CD4-positive, alpha-beta memory T cell (primary cell): Measurements from ENCODE around the gene RFFL. TPM values are rescaled to one million over a fixed set of nuclear protein-coding genes. Genes with fewer than 3 reads are reported as not detected.

ENCODE experiments used
- CTCF ChIA-PET: fragments of 350-600 bp; sonication (Branson Sonifier 250); formaldehyde crosslinking; loops from one replicate; lab custom pipeline; 2021; ENCODE audit warnings: inconsistent platforms; ENCODE audit not compliant: partially characterized antibody; lab: Charles Lee
- POLR2A ChIA-PET: fragments of 350-600 bp; sonication (Branson Sonifier 250); formaldehyde crosslinking; loops from one replicate; lab custom pipeline; 2021; ENCODE audit not compliant: partially characterized antibody; lab: Charles Lee
- DNase-seq, 5 donors: peaks; one replicate each; pipeline versions ENCODE4 v3.0.0 to v3.0.0-alpha.2; 2020 to 2022; ENCODE audit warnings: mixed read lengths in 1 of 5
- H3K27ac ChIP-seq: one replicate; pipeline ENCODE4 v1.7.0; 2013; ENCODE audit warnings: low read depth, low read length
- H3K27me3 ChIP-seq: 2 replicates; pipeline ENCODE4 v1.7.0; 2013; ENCODE audit warnings: mild to moderate bottlenecking, low read length, moderate library complexity; ENCODE audit not compliant: insufficient read depth
- H3K36me3 ChIP-seq: 2 replicates; pipeline ENCODE4 v1.7.0; 2013; ENCODE audit warnings: mild to moderate bottlenecking, low read length, moderate library complexity; ENCODE audit not compliant: insufficient read depth
- H3K4me1 ChIP-seq: 2 replicates; pipeline ENCODE4 v1.7.0; 2013; ENCODE audit warnings: mild to moderate bottlenecking, low read length, moderate library complexity; ENCODE audit not compliant: insufficient read depth
- H3K4me3 ChIP-seq, 2 donors: one replicate each; pipeline ENCODE4 v1.7.0; 2013; ENCODE audit warnings: low read length in 2 of 2, mild to moderate bottlenecking in 1 of 2
- H3K9me3 ChIP-seq, 2 donors: one replicate each; pipeline ENCODE4 v1.7.0; 2013; ENCODE audit warnings: low read length in 2 of 2, control low read depth in 1 of 2; ENCODE audit not compliant: control insufficient read depth in 1 of 2
- H3K27ac Mint-ChIP-seq, 7 donors: one replicate each; pipeline ENCODE4 v1.8.0; 2020 to 2021; ENCODE audit warnings: mixed read lengths in 7 of 7, mild to moderate bottlenecking in 6 of 7, inconsistent platforms in 3 of 7, moderate library complexity in 3 of 7
- H3K27me3 Mint-ChIP-seq, 2 donors: one replicate each; pipeline ENCODE4 v1.8.0; 2020 to 2021; ENCODE audit warnings: mixed read lengths in 2 of 2
- H3K36me3 Mint-ChIP-seq, 2 donors: one replicate each; pipeline ENCODE4 v1.8.0; 2020 to 2021; ENCODE audit warnings: mixed read lengths in 2 of 2, inconsistent platforms in 1 of 2, mild to moderate bottlenecking in 1 of 2
- H3K4me1 Mint-ChIP-seq, 4 donors: one replicate each; pipeline ENCODE4 v1.8.0; 2020 to 2021; ENCODE audit warnings: mixed read lengths in 4 of 4, mild to moderate bottlenecking in 1 of 4
- H3K4me3 Mint-ChIP-seq, 8 donors: one replicate each; pipeline ENCODE4 v1.8.0; 2020 to 2021; ENCODE audit warnings: mixed read lengths in 8 of 8, mild to moderate bottlenecking in 7 of 8, moderate library complexity in 6 of 8, inconsistent platforms in 3 of 8
- H3K9me3 Mint-ChIP-seq, 8 donors: one replicate each; pipeline ENCODE4 v1.8.0; 2020 to 2021; ENCODE audit warnings: mixed read lengths in 8 of 8, mild to moderate bottlenecking in 5 of 8, inconsistent platforms in 3 of 8, moderate library complexity in 1 of 8
- intact Hi-C: fragments of 100-400 bp; cut with micrococcal nuclease; formaldehyde crosslinking; loops from one replicate; pipeline ENCODE4 v1.15.1; 2023
- polyA plus RNA-seq, 2 donors: library from polyadenylated mRNA; unstranded; fragments of 300-500 nt; fragmentation: Illumina TruSeq; gene quantifications; one replicate each; pipeline ENCODE4 v1.2.3, GENCODE V29; 2021
- total RNA-seq, 2 experiments: library from RNA; stranded (reverse); gene quantifications; one replicate each; pipeline ENCODE4 v1.2.3, GENCODE V29; 2021

The RFFL gene
- total and polyA plus RNA-seq, 4 experiments from 2014 or later = 48.3 to 82.3 (median 61.6) TPM

GRCh38 chr17:35088881-35089585 lies 25.5 kb upstream of the RFFL start:
- Mint-ChIP-seq H3K4me3 (peak overlapping the region; percentile 93 to 99 (median 96)), H3K9me3 (no peaks in the 10 kb centered on the region)
- CTCF ChIA-PET = interaction anchor here (0.7 to 4.3 kb wide), 36 partner anchors 9 to 720 kb away, joined by 3 to 70 read pairs (median 5); partner anchors contain the start of genes CCT6B, RAD51D, RFFL and TAF15

GRCh38 chr17:35088356-35088880 lies 24.9 kb upstream of the RFFL start:
- ChIA-PET CTCF (interaction anchor here (1.0 to 4.9 kb wide), 3 partner anchors 11 to 66 kb away, joined by 3 to 34 read pairs (median 3); partner anchors contain the start of gene RFFL), POLR2A (interaction anchor here (0.8 to 4.0 kb wide), 14 partner anchors 9 to 449 kb away, joined by 3 to 33 read pairs (median 8); partner anchors contain the start of genes CCT6B, LIG3, NLE1 and RAD51D)
- H3K36me3 Mint-ChIP-seq = peaks cover 0 to 18% of the 10 kb centered on the region in 2 donors
- H3K4me3 ChIP-seq = peak overlapping the region; percentile 25 to 96
- H3K27ac Mint-ChIP-seq = peak overlapping the region; percentile 92 to 99 (median 97)
- H3K27me3 Mint-ChIP-seq = no peaks in the 10 kb centered on the region
- H3K36me3 ChIP-seq = no peaks in the 10 kb centered on the region
- peaks cover 28 to 56% (median 44%) of the 10 kb centered on the region in 4 donors for H3K4me1 Mint-ChIP-seq
- H3K27ac ChIP-seq = peak overlapping the region; percentile 97
- H3K9me3 ChIP-seq = no peaks in the 10 kb centered on the region
- intact Hi-C loops = loop anchor here (1.0 kb wide), 2 partner anchors 14 to 154 kb away; no protein-coding TSS in a partner anchor
- peak overlapping the region; percentile 93 to 99 (median 96) for H3K4me3 Mint-ChIP-seq
- H3K4me1 ChIP-seq = peaks cover 48% of the 10 kb centered on the region
- H3K9me3 Mint-ChIP-seq = no peaks in the 10 kb centered on the region
- DNase-seq = no peak
- H3K27me3 ChIP-seq = no peaks in the 10 kb centered on the region

More at GRCh38 chr17:35088881-35089585, 25.5 kb upstream of the RFFL start:
- peak overlapping the region; percentile 92 to 99 (median 97) for H3K27ac Mint-ChIP-seq
- peak overlapping the region; percentile 97 for H3K27ac ChIP-seq
- intact Hi-C loops = loop anchor here (1.0 kb wide), 11 partner anchors 15 to 153 kb away; partner anchors contain the start of genes CCT6B, NLE1, RAD51D and RFFL
- H3K4me1 Mint-ChIP-seq = peaks cover 28 to 55% (median 40%) of the 10 kb centered on the region in 4 donors
- H3K27me3 ChIP-seq = no peaks in the 10 kb centered on the region
- H3K4me1 ChIP-seq = peaks cover 42% of the 10 kb centered on the region
- H3K4me3 ChIP-seq = peak overlapping the region; percentile 76 to 96
- POLR2A ChIA-PET = interaction anchor here (0.5 to 4.0 kb wide), 37 partner anchors 9 to 489 kb away, joined by 3 to 33 read pairs (median 4); partner anchors contain the start of genes CCT6B, LIG3, NLE1 and PEX12
- DNase-seq = peak; percentile 86 to 95 (median 88)
- no peaks in the 10 kb centered on the region for H3K27me3 Mint-ChIP-seq
- peaks cover 0 to 18% of the 10 kb centered on the region in 2 donors for H3K36me3 Mint-ChIP-seq
- no peaks in the 10 kb centered on the region for H3K9me3 ChIP-seq
- H3K36me3 ChIP-seq = no peaks in the 10 kb centered on the region

DNA sequence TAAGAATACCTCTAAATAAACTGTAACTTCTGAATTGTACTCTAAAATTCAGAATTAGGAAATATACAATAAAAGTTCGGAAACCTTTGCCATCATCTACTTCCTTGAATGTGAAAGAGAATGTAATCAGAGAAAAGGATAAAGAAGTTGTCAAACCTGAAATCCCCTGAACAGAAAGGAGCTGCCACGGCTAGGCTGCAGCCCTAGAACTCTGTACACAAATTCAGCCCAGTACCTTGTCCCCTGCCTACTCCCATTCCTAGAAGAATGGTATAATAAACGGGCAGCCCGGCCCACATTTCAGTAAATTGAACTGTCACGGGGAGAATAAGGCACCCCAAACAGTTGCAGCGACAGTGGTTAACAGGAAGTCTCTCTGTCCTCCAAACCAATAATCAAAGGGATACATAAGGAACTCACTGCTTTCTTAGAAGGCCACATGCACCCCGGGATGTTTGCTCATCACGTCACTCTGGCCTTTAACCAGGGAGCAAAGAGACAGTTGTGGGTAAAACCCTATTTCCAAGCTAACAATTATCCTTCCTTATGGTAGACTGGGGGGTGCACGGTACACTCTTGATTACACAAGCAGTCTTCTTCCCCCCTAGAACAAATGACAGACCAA lies 24.3 kb upstream of the RFFL start:
- H3K27me3 ChIP-seq = no peaks in the 10 kb centered on the region
- H3K4me3 ChIP-seq = peak overlapping the region; percentile 25 to 96
- Mint-ChIP-seq H3K27ac (peak overlapping the region; percentile 92 to 99 (median 97)), H3K36me3 (peaks cover 0 to 18% of the 10 kb centered on the region in 2 donors), H3K27me3 (no peaks in the 10 kb centered on the region), H3K4me3 (peak overlapping the region; percentile 93 to 99 (median 96)), H3K4me1 (peaks cover 33 to 61% (median 50%) of the 10 kb centered on the region in 4 donors), H3K9me3 (no peaks in the 10 kb centered on the region)
- CTCF ChIA-PET = interaction anchor here (1.0 to 4.9 kb wide), 6 partner anchors 10 to 86 kb away, joined by 3 to 34 read pairs (median 4); partner anchors contain the start of gene RFFL
- no peaks in the 10 kb centered on the region for H3K36me3 ChIP-seq
- peak in 4 of 5 donors; percentile 32 to 67 (median 35) for DNase-seq
- intact Hi-C loops = loop anchor here (1.0 kb wide), 2 partner anchors 14 to 154 kb away; no protein-coding TSS in a partner anchor
- POLR2A ChIA-PET = interaction anchor here (0.8 to 4.0 kb wide), 15 partner anchors 8 to 449 kb away, joined by 3 to 33 read pairs (median 7); partner anchors contain the start of genes CCT6B, LIG3, NLE1 and RAD51D
- H3K4me1 ChIP-seq = peaks cover 54% of the 10 kb centered on the region
- no peaks in the 10 kb centered on the region for H3K9me3 ChIP-seq
- H3K27ac ChIP-seq = peak overlapping the region; percentile 97

- H3K27me3 Mint-ChIP-seq = no peaks in the 10 kb centered on the region
- intact Hi-C loops = no loop called here
- Histone ChIP-seq H3K9me3 (no peaks in the 10 kb centered on the region), H3K4me1 (peaks cover 62% of the 10 kb centered on the region), H3K27me3 (no peaks in the 10 kb centered on the region), H3K4me3 (peak overlapping the region; percentile 9 to 96), H3K36me3 (no peaks in the 10 kb centered on the region), H3K27ac (peak overlapping the region; percentile 97)
- no peaks in the 10 kb centered on the region for H3K9me3 Mint-ChIP-seq
- peaks cover 39 to 69% (median 57%) of the 10 kb centered on the region in 4 donors for H3K4me1 Mint-ChIP-seq
- peaks cover 0 to 18% of the 10 kb centered on the region in 2 donors for H3K36me3 Mint-ChIP-seq
- H3K4me3 Mint-ChIP-seq = peak overlapping the region; percentile 93 to 99 (median 96)
- DNase-seq = no peak
- H3K27ac Mint-ChIP-seq = peak overlapping the region; percentile 88 to 99 (median 97)
- ChIA-PET CTCF (interaction anchor here (0.7 to 4.9 kb wide), 7 partner anchors 14 to 85 kb away, joined by 3 to 34 read pairs (median 3); partner anchors contain the start of gene RFFL), POLR2A (interaction anchor here (0.9 to 4.0 kb wide), 10 partner anchors 14 to 450 kb away, joined by 3 to 27 read pairs (median 6); partner anchors contain the start of genes CCT6B, RAD51D, RFFL and ZNF830)
These were observed 23.5 kb upstream of the RFFL start for GRCh38 chr17:35086931-35087573.

GRCh38 chr17:35086164-35086563 lies 22.7 kb upstream of the RFFL start:
- Histone ChIP-seq H3K36me3 (no peaks in the 10 kb centered on the region), H3K9me3 (no peaks in the 10 kb centered on the region), H3K27me3 (no peaks in the 10 kb centered on the region), H3K27ac (peak overlapping the region; percentile 28), H3K4me1 (peaks cover 71% of the 10 kb centered on the region), H3K4me3 (no peak overlapping the region)
- Mint-ChIP-seq H3K27ac (peak overlapping the region; percentile 88 to 99 (median 97)), H3K4me1 (peaks cover 42 to 75% (median 64%) of the 10 kb centered on the region in 4 donors), H3K36me3 (peaks cover 0 to 18% of the 10 kb centered on the region in 2 donors), H3K9me3 (no peaks in the 10 kb centered on the region), H3K4me3 (peak overlapping the region; percentile 3 to 99 (median 95)), H3K27me3 (no peaks in the 10 kb centered on the region)
- no peak for DNase-seq
- ChIA-PET CTCF (interaction anchor here (0.6 to 4.9 kb wide), 8 partner anchors 9 to 103 kb away, joined by 3 to 34 read pairs (median 4); partner anchors contain the start of genes RAD51D and RFFL), POLR2A (interaction anchor here (0.6 to 4.0 kb wide), 7 partner anchors 11 to 42 kb away, joined by 3 to 27 read pairs (median 4); partner anchors contain the start of gene RFFL)
- intact Hi-C loops = no loop called here

DNA sequence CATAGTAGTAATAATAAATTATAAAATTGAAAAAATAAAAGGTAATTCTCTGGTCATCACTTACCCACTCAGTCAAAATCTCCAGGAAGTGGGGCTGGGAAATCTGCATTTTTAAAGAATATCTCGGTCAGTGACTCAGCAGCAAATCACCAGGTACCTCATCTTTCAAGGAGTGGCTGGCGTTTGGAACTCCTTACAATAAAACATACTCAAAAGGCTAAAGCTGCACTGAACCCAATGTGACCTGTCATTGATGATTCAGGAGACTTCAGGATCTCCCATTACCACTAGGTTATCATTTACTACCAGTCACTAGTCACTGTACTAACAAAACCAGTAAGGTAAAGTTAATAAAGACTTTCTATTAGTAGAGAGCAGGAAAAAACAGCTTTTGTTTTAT lies 21.5 kb upstream of the RFFL start:
- Mint-ChIP-seq H3K27ac (peak overlapping the region; percentile 55 to 99 (median 83)), H3K36me3 (peaks cover 0 to 18% of the 10 kb centered on the region in 2 donors), H3K27me3 (no peaks in the 10 kb centered on the region), H3K4me1 (peaks cover 49 to 82% (median 71%) of the 10 kb centered on the region in 4 donors), H3K9me3 (no peaks in the 10 kb centered on the region), H3K4me3 (peak overlapping the region in 7 of 8 donors; percentile 59 to 99 (median 69))
- Histone ChIP-seq H3K4me3 (no peak overlapping the region), H3K27ac (peak overlapping the region; percentile 28), H3K4me1 (peaks cover 78% of the 10 kb centered on the region), H3K9me3 (no peaks in the 10 kb centered on the region), H3K36me3 (no peaks in the 10 kb centered on the region), H3K27me3 (no peaks in the 10 kb centered on the region)
- CTCF ChIA-PET = interaction anchor here (1.1 to 4.9 kb wide), 6 partner anchors 8 to 86 kb away, joined by 3 to 34 read pairs (median 4); partner anchors contain the start of genes RAD51D and RFFL
- DNase-seq = no peak
- intact Hi-C loops = no loop called here
- POLR2A ChIA-PET = interaction anchor here (0.8 to 4.0 kb wide), 8 partner anchors 10 to 452 kb away, joined by 3 to 27 read pairs (median 4); partner anchors contain the start of genes LIG3, RFFL and SLFN12L
